HG03196 (cell line): Measurements from ENCODE around the gene ADARB1.

Source experiments
- ATAC-seq: cut with Tn5 transposase; IDR thresholded peaks from one replicate; pipeline ENCODE4 v1.9.1; 2021; ENCODE audit not compliant: unreplicated experiment

Gene ADARB1

GRCh38 chr21:45163413-45164123 is 89.2 kb downstream of the ADARB1 start:
- no peak for ATAC-seq

DNA sequence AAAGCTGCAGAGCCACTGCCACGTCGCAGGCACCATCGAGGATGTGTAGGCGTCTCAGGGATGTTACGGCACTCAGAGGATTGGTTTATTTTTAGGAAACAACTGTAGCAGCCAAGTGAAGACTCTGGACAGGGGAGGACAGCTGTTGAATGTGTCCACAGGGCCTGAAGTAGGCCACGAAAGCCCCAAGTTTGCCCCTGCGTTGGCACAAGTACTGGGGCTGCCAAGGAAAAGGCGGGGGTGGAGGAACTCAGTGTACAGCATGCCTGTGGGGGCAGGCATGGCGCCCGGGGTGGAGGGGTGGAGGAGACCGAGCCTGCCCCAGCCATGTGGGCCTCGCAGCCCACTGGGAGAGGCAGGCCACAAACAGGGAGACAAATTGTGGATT is 89.7 kb downstream of the ADARB1 start:
- ATAC-seq = no peak

DNA sequence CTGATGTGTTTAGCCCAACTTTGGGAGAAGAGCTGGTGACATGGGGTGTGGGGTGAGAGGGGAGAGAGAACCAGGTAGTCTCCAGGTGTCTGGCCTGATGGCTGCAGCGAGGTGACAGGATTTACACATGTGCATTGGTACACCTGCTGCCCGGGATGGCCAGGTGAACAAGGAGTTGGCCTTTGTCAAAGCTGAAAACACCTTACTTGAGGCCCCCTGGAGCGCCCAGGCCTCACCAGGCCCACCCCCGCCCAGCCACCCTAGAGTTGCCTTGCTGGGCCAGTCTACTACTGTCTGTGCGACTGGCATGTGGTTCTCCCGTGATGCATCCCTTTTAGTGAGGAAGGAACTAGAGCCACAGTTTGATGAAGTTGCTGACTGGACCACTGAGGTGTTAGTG is 90.5 kb downstream of the ADARB1 start:
- no peak for ATAC-seq

DNA sequence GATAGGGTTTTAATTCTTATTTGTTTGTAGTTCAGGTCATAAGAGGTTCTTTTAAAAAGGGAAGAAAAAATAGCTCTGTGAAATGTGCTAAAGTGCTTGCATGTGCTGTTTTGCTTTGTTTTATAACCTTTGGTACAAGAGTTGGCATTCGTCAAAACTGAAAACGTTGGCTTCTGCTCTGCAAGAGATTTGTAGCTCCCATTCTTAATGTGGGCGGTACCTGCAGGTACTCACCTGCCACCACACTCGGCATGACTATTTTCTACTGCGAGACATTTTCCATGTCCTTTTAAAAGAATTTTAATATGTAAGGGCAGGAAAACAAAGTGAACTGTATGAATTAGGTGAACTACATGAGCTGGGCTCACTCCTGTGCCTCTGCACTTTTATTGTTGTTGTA is 92.6 kb downstream of the ADARB1 start:
- ATAC-seq = no peak

DNA sequence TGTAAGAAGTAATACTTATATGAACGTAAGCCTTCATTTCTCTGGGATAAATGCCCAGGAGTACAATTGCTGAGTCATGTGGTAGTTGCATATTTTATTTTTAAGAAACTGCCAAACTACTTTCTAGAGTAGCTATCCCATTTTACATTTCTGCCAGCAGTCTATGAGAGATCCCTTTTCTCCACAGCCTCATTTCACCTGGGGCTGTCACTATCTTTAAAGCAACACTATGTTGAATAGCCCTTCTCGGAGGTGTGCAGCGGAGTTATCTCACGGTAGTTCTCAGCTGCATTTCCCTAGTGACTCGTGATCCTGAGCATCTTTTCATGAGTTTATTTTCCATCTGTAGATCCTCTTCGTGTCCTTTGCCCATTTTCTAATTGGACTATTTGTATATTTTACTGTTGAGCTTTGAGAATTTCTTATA is 93.4 kb downstream of the ADARB1 start:
- ATAC-seq = no peak

DNA sequence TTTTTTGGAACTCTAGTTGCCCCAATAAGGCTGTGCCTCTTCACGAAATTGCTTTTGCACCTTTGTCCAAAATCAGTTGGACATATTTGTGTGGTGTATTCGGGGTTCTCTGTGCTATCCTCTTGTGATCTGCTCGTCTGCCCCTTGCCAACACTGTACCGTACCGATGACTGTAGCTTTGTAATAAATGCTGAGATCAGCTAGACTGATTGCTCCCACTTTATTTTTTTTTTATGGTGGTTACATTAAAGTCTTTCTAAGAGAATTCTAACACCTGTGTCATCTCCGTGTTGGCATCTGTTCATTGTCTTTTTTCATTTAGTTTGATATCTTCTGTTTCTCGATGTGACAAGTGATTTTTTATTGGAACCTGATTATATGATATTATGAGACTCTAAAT is 94.1 kb downstream of the ADARB1 start:
- no peak for ATAC-seq

DNA sequence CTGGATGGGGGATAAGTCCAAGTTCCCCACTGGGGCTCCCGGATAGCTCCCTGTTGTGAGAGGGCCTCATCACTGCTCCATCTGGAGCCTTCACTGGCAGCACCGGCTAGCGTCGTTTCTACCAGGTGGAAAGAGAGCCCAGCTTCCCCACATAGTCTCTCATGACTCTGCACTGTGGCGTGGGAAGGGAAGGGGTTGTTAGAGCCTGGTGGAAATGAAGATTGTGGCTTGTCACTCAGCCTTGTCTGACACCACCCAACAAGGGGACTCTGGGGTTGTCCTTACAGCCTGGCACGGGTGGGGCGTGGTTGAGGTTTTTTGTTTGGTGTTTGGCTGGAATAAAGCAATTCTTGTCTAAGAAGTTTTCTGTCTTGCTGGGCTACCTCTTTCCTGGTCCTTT is 94.6 kb downstream of the ADARB1 start:
- ATAC-seq = no peak

DNA sequence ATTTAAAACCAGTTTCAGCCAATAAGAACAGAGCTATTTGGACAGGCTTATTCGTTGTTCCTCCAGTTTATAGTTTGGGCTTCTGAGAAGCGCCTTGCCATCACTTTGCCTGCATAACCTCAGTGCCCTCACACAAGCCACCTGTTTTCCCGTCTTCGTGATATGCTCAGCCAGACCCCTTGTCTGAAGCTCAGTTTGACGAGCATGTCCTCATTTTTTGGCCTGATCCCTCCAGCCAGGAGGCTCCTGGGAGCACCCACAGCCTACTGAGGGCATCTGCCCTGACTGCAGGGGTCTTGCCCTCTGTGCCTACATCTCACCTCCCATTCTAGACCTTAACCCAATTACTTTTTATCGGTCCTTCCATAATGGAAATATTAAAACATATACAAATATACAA is 95.3 kb downstream of the ADARB1 start:
- ATAC-seq = no peak

- no peak for ATAC-seq
These were observed 96.6 kb downstream of the ADARB1 start for GRCh38 chr21:45170987-45171386.

DNA sequence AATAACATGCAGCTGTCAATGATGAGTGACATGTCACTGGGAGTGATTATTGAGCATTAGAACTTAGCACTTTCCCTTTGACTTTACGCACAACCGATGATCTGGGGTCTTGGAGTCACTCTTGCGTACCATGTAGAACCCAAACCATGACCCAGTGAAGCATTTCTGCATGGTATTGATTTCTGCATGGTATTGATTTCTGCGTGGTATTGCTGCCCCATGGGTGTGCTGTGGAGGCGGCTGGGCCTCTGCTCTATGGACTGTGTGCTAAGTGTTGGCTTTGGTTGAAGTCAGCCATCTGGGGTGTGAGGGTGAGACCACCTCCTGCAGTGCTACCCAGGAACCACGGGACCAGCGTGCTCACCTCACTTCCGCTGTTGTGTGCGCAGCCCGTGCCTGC is 98.0 kb downstream of the ADARB1 start:
- ATAC-seq = no peak

- no peak for ATAC-seq
These were observed 101.1 kb downstream of the ADARB1 start for GRCh38 chr21:45175326-45176095.

GRCh38 chr21:45176141-45176540 is 101.8 kb downstream of the ADARB1 start:
- ATAC-seq = no peak

DNA sequence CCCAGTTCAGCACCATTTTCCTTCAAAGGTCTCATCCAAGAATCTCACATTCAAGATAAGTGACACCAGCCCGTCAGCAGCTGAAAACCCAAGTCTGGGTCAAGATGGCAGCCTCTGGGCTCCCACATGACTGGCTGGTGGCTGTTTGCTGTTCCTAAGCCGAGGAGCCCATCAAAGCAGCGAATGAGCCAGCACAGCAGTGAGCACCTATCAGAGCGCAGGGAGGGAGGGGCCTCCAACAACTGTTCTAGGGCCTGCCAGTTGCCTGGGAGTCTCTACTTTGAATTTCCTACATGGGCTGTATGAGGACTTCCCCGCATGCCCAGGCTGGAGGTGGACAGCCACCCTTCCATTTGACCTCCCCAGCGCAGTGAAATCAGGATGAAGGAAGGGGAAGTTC is 102.7 kb downstream of the ADARB1 start:
- ATAC-seq = no peak

DNA sequence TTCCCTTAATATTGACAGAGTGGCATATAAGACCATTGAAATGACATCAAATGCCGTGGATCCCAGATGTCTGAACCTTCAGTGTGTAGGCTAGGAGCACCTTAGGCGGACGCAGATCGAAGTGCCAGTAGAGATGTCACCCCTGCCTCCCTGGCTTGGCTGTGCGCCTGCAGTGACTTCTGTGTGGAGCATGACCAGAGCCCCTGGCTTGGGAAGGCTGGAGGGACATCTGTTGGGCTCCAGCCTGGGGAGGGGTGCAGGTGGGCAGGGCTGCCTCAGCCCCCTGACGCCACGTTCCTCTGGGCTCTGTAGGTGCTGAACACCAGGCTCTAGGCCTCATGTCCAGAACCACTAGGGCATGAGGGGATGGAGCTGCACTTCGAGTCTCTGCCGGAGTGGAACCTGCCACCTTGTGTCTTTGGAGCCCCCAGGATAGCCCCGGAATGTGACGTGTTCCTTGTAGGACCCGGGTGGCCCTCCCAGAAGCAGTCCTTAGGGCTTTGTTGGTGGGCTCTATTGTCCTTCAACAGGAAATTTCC is 103.8 kb downstream of the ADARB1 start:
- ATAC-seq = no peak

GRCh38 chr21:45178971-45179370 is 104.6 kb downstream of the ADARB1 start:
- no peak for ATAC-seq

- ATAC-seq = no peak
These were observed 105.3 kb downstream of the ADARB1 start for GRCh38 chr21:45179568-45180245.

- no peak for ATAC-seq
These were observed 105.8 kb downstream of the ADARB1 start for GRCh38 chr21:45180246-45180599.

- ATAC-seq = no peak
These were observed 108.6 kb downstream of the ADARB1 start for GRCh38 chr21:45182958-45183357.

GRCh38 chr21:45183852-45184251 is 109.5 kb downstream of the ADARB1 start:
- no peak for ATAC-seq

- ATAC-seq = no peak
These were observed 110.5 kb downstream of the ADARB1 start for GRCh38 chr21:45184869-45185268.

DNA sequence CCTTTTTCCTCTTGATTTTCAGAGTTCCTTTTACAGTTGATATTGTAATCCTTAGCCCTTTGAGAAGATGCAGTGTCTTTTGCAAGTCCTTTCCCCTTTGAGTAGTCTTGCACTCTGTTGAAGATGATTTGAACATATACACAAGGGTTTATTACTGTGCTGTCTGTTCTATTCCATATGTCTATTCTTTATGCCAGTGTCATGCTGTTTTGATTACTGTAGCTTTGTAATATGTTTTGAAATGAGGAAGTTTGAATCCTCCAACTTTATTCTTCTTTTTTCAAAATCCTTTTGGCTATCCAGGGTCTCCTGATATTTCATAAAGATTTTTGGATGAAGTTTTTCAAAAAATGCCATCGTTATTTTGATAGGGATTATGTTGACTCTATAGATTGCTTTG is 112.3 kb downstream of the ADARB1 start:
- ATAC-seq = no peak

- ATAC-seq = no peak
These were observed 113.3 kb downstream of the ADARB1 start for GRCh38 chr21:45187646-45188045.
